Measurements from ENCODE around the gene CLIC5. TPM values are rescaled to one million over a fixed set of nuclear protein-coding genes. Genes with fewer than 3 reads are reported as not detected.

CLIC5 gene
- total RNA-seq, 1 donor from 2014 or later = 0.07 TPM

DNA sequence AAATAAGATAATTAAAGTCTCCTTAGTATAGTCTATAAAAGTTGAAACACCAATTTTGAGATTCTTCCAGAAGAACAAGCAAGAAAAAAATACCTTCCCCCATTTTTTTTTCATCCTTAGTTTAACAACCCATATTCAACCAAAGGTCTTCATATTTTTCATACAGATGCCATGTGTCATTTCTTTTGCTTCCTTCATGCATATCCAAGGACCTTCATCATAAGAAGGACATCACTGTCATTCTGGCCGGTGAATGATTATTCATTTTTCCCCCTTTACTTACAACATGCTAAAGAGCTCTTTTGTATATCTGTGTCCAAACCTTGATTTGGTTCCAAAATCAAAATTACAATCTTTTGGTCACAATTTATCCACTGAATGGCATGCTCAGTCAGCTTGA, 21.3 kb upstream of the CLIC5 start:
- no peak for DNase-seq (ENCODE audit: low read depth, low spot score)

DNA sequence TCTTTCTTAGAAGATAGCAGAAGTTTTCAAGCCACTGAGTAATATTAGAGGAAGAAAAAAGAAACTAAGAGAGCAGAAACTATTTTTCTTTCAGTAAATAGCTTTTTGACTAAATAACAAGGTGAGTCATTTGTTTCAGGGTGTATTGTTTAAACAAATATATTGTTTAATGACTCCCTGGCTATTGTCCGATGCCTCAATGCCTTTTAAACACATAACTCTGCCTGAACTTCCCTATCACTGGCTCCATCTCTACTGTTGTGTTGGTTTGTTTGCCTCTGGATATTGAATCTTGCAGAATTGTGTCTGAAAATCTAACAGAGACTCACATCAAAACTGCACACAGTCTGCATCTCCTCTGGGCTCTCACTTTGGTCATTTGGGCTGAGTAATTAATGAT, 19.6 kb upstream of the CLIC5 start:
- DNase-seq (ENCODE audit: low read depth, low spot score) = no peak

DNA sequence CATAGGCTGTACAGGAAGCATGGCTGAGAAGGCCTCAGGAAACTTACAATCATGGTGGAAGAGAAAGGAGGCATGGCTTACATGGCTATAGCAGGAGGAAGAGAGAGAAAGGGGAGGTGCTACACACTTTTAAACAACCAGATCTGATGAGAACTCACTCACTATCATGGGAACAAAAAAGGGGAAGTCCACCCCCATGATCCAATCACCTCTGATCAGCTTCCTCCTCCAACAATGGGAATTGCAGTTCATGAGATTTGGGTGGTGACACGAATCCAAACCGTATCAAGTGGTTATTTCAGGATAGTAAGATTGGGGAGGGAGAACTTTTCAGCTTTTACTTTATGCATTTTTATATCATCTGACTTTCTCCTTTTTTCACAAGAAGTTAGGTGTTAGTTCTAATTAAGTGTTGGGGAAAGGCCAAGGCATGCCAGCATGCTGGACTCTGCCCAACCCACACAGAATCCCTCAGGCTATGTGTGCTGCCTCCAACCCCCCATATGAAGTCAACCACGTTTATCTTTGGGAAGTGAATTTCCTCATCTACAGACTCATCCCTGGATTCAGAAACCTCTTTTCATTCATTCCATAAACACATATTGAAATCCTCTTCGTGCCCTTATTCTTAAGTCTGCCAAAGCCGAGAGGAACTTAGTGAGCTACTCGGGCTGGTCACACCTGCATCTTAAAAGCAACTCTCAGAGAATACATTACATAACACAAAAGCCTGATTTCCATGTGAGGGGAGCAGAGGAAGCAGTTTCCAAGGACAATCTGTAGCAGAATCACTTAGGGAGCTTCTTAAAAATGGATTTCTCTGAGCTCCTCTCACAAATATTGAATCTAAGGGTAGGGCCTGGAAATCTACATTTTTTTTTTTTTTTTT, 16.7 kb upstream of the CLIC5 start:
- DNase-seq (ENCODE audit: low read depth, low spot score) = no peak

DNA sequence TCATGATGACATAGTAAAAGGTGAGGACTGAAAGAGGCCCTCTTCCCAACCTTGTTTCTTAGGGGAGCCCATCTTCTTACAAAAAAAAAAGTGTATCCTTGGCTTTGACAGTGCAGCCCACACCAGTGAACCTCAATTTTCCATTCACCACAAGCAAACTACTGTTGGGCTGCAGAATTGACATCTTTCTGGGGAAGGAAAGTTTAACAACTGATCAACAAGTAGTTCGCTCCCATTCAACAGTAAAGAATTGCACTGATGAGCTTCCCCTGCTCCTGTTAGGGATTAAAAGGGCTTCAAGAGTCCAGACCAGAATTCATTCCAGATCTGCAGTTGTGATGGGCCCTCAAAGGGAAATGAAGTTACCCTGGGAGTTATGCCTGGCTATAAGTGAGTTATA, 13.9 kb upstream of the CLIC5 start:
- no peak for DNase-seq (ENCODE audit: low read depth, low spot score)

DNA sequence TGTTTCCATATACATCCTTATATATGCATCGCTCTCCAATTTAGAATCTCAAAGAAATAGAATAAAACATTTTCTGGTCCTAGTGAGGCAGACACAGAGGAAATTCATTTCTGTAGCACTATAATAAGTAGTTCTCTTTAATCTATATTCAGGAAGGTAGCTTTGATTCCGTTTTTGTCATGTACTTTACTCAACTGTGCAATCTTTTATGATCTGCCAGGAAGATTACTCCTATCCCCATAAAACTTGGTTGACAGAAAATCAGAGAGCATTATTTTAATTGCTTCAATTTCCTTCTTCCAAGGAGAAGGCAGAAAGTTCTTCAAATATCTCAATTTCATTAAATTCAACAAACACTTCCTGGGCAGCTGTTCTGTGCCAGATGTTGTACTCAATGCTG, 10.6 kb upstream of the CLIC5 start:
- no peak for DNase-seq (ENCODE audit: low read depth, low spot score)

DNA sequence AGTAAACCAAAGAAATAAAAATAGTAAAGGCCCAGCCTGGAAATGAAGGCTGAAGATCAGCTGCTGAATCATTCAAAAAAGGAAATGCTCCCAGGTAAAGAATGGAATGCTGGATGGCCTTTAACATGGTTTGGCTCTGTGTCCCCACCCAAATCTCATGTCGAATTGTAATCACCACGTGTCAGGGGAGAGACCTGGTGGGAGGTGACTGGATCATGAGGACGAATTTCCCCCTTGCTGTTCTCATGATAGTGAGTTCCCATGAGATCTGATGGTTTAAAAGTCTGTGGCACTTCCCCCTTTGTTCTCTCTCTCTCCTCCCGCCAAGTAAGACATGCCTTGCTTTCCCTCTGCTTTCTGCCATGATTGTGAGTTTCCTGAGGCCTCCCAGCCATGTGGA, 9.9 kb upstream of the CLIC5 start:
- DNase-seq (ENCODE audit: low read depth, low spot score) = no peak

DNA sequence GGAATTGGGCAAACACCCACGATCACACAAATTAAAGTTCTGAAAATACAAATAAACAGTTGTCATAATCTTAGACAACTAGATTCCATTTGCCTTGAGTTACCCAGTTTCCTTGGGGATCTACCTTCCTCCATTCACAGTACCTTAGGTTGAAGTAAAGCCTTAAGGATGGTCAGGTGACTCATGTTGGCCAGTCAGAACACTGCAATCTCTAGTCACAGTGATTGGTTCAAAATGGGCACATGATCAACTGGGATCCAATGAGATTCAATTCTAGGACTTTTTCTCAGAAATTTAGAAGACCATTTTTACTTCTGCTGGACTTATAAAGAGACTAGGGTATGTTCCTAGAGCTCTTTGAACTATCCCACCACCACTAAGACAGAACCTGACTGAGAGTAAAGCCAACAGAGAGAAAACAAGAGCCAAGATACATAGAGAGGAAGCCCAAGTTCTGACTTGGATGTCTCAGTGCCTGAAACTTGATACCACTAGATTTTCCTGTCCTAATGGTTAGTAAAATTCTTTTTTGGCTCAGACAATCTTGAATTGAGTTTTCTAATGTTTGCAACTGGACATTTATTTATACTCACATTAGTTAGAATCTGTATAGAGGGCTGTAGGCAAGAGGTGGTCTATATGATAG, 8.6 kb upstream of the CLIC5 start:
- DNase-seq (ENCODE audit: low read depth, low spot score) = no peak

DNA sequence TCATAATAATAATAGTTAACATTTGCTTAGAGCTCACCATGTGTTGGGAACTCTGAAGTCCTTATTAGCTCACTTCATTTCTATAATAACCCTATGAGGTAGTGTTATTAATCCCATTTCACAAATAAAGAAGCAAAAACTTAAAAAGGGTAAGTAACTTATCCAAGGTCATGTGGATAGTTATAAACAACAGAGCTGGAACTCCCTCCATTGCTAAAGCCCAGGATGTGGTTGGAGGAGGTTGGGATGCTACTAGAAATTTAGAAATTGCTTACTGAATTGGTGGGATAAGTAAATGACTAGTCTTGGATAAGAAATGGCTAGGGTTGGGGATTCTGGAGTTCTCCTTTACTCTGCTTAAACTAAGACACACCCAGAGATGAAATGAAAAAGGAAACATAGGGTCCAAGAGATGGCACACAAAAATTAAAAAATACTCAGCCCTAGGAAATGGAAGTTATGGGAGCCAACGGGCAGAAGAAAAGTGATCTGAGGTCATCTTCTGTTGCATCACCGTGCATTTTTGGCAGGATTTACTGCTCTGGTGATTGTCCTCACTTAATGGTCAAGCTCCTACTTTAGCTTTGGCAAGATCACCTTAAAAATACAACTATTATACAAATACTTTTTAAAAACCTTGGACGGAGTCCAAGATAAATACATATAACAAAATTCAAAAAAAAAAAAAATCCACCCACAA, 7.7 kb upstream of the CLIC5 start:
- no peak for DNase-seq (ENCODE audit: low read depth, low spot score)

DNA sequence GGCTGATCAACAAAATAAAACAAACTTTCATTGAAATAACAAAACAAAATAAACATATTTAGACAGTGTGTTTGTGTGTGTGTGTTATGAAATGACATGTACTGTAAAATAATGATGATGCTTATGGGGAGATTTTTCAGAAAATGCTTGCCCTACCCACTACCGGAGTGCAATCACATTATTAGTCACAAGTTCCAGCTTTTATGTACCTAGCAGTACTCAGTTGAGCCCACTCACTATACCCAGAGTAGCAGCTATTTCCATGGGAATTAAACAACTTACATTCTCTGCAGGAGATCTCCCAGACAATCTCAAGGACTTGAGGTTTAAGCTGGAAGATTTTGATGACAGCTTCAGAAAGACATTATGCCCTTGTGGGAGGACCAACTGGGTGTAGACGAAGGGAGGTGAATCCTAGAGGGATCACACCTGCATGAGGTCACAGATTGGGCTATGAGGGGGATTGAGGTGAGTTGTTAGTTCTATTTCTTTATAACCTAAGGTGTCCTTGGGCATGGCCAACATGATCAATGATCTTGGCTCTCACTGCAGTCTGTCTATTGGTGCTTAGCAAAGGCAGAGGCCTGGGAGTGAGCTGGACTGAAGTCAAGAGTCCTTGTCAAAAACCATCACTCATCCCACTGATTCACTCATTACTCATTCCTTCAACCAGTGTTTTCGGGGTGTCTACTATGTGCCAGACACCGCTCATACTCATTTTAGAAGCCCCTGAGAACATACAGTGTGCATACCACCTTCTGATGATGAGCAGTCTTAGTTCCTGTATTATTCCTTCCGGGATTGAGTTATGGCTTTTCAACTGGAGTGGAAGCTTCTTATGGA, 6.7 kb upstream of the CLIC5 start:
- no peak for DNase-seq (ENCODE audit: low read depth, low spot score)

DNA sequence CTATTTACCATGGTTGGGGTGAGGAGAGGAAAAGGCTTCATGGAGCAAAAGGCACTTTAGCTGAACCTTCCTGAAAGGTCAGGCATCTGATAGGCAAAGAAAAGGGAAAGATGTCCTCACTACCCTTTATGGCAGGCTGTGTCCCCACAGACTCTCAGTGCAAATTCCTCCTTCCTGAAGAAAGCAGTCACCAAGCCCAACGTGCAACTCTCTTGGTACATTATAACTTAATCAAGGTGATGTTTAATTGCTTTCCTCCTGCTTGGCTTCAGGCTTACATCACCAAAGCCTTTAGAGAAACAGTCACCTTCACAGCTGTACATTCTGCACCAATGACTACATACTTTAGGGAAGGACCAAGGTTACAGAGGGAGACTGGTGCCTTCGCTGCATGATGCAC, 2.1 kb upstream of the CLIC5 start:
- no peak for DNase-seq (ENCODE audit: low read depth, low spot score)

DNA sequence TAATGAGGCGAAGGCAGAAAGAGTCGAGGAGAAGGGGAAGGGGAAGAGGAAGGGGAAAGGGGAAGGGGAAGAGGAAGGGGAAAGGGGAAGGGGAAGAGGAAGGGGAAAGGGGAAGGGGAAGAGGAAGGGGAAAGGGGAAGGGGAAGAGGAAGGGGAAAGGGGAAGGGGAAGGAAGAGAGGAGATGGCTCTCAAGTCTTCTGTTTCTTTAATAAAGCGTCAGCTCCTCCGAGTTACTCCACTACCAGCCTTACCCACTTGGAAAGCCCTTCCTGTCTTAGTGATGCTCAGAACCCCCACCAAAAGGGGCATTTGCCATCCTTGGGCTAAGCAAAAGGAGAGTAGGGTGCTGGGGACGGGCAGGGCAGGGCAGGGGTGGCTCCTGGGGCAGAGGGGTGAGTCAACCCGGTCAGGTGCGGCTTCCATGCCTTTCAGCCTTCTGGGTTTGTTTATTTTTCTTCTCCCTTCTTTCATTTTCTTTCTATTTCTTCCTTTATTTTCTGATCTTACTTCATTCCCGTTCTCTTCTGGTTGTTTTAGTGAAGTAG, 476 bp upstream of the CLIC5 start:
- no peak for DNase-seq (ENCODE audit: low read depth, low spot score)

DNA sequence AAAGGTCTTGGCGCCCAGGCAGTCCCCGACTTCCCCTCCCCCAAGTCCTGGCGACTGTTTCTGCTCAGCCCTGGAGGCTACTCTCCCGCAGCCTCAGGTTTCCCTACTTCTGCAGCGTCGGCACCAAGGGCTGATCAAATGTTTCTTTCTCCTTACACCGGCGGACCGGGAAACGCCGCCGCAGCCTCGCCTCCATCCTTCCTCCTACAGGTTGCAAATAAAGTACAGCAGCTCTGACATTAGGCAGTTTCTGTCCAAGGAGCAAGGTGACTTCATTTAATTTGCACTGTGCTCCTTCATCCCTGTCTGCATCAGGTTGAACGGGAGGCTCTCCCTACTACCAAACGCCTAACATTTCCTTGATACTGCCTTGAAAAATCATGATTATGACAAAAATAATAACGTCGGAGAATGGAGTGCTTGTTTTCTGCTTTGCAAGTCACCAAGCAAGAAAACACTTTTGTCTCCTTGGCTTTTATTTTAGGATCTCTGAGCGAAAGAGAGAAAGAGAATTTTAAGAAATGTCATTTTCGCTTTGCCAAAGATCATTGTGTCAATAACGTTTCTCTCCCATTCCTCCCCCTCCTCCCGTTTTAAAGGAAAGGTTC, 1.0 kb downstream of the CLIC5 start:
- DNase-seq (ENCODE audit: low read depth, low spot score) = no peak

DNA sequence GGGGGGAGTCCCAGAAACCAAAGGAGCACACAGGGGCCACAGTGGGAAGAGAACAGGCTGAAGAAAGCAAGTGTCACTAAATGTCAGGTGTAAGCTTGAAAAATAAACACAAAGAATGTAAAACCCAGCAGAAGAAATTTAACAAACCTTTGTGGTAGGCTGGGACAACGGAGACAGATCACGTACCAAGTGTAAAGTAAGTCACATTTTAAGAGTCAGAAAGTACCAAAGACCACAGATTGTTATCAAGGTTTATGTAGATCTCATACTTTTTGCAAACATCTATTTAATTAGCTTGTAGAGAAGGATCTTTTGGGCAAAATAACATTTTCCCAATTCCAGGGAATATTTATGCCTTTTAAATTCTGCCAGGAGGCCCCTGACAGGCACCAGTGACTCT, 1.6 kb downstream of the CLIC5 start:
- no peak for DNase-seq (ENCODE audit: low read depth, low spot score)

DNA sequence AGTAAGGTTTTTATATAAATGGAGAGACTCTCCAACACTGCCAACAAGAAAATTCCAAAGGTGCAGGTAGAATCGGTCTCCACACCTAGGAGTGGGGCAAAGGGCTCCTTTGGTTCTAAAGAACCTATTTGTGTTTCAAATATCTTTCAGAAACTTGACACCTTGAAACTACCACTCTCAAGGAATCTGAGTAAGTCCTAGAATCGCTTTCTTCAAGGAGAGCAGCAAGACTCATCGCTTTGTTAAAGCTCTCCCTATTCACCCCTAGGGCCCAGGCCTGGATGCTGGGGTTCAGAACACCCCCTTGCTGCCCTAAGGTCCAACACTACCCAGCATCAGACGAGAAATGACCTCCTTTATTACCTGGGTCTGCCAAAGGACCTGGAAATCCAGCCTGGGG, 2.0 kb downstream of the CLIC5 start:
- no peak for DNase-seq (ENCODE audit: low read depth, low spot score)

DNA sequence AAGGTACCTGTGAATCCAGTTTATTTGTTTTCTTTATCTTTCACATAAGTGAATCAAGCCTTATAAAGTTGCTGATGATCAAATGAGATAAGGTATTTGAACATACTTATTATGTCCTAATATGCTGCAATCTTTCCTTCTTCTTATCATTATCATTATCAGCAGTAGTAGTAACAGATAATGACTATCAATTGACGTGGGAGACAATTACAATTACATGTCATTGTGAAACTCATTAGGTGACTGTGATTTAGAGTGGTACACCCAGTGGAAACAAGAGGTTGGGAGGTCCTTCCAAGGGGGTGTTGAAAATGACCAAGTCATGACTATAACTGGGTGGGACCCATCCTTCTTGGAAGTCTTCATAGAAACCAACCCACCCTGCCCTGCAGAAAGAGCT, 2.8 kb downstream of the CLIC5 start:
- DNase-seq (ENCODE audit: low read depth, low spot score) = no peak

DNA sequence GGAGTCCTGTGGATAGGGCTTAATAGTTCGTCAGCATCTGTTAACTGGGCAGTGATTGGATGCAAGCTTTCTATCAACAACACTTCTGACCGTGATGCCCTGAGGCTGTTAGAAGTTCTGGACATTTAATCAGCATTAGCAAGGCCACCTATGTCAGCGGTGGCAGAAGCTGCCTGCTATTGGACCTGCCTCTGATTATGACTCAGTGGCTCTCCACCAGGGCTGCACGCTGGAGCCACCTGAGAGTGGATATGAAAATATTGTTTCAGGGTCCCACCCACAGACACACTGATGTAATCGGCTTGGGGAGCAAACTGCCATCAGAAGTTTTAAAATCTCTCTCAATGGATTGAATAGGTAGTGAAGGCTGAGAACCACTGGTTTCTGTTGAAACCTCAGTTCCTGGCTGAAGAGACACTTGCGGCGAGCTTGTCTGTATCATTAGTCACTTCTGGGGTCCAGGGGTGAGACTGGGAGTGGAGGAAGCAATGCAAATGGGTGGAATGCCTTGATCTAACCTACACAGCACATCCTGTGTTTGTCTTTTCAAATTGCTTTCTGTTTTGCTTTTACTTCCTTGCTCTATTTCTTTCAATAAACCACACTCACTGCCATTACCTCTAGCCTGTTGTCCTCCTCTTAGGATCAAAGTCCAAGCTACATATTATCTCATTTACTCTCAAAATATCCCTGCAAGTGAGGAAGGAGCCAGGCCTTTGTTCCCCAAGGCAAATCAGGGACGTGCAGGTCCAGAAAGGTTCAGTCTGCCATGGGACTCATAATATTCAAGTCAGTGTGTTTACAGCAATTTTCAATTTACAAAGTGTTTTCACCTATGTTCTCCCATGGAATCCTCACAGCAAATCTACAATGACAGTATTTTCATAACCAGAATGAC, 4.2 kb downstream of the CLIC5 start:
- no peak for DNase-seq (ENCODE audit: low read depth, low spot score)

DNA sequence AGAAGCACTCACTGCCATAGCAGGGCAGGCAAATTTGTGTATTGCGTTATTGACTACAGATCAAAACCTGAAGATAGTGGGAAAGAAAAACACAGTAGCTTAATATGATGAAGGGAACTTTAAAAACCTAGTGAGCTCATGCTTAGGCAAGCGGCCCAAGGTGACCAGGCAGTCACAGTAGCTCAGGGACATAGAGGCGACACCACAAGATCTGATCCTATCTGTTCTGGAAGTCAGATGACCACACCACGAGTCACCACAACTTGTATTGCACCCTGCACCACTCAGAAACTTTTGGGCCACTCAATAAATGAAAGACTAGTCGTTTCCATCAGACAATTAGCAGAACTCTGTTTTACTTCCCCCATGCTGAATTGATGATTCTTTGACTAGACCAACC, 4.9 kb downstream of the CLIC5 start:
- no peak for DNase-seq (ENCODE audit: low read depth, low spot score)

DNA sequence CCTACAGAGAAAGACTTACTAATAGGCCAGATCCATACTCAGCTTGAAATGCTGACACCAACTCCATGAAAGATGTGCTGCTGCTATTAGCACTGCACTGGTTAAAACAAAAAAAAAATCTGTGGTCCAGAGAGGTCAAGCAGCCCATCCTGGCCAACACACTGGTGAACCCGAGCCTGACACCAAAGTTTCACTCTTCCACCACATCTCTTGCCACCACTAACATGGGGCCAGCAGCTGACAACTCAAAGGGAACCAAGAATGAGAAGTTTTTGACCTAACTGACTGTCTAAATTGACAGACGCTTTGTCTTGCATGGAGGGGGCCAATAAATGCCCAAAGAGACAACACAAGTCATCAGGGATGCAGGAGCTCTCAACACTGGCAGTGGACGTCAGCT, 5.4 kb downstream of the CLIC5 start:
- DNase-seq (ENCODE audit: low read depth, low spot score) = no peak

DNA sequence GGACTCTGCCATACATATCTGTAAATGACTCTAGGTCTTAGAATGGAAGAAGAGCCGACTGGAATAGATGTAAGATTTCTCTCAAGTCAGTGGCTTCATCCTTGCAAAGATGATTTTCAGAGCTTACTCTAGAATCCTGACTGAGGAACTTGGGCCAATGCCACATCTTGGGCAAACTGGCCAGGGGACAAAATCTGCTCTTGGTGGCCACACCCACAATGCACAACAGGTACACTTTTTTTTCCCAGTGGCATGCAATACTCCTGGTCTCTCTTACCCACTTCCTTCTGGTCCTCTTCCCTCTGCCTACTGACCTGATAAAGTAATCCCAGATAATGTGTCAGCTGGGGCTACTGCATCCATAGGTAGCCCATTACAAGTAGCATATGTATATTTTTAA, 13.4 kb downstream of the CLIC5 start:
- no peak for DNase-seq (ENCODE audit: low read depth, low spot score)

DNA sequence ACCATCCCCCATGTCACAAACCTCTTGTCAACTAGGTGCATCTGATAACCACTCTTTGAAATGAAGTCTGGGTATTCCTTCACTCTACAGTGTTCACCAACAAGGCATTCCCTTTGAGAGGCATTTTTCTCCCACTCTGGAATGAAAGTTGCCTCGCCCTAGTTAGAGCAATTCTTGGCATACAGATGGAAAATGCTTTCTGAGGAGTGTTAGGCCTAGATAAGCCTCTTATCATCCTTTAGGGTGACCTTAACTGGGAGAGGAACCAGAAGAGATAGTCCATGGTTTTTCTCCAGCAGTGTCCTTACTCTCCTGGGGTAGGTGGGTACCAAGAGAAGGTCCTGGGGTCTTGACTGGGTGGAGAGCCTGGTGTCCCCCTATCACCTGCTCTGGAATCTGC, 14.8 kb downstream of the CLIC5 start:
- no peak for DNase-seq (ENCODE audit: low read depth, low spot score)
